Transverse colon (tissue), 4 donors: ENCODE data around the gene CHST15.

ENCODE experiments used
- EP300 ChIP-seq: sonication (generic); formaldehyde crosslinking; IDR thresholded peaks from one replicate; pipeline ENCODE4 v1.6.1; 2017; ENCODE audit warnings: antibody characterized with exemption, low read depth
- POLR2A ChIP-seq: fragments of 450-650 bp; IDR thresholded peaks from one replicate; pipeline ENCODE4 v1.6.1; 2016; ENCODE audit warnings: antibody characterized with exemption, mild to moderate bottlenecking, moderate library complexity
- POLR2AphosphoS5 ChIP-seq, 3 donors: sonication (generic); formaldehyde crosslinking; IDR thresholded peaks; one replicate each; pipeline ENCODE4 v1.6.1; 2016; ENCODE audit warnings: antibody characterized with exemption in 3 of 3
- TF ChIP-seq, protein P1 (sequence below), 5 experiments: fragments of 200-600 bp in 3 of 5; fragments of 450-650 bp in 2 of 5; sonication (generic) in 3 of 5; IDR thresholded peaks; 1 replicate in 2 of 5; 2 replicates in 3 of 5; pipeline ENCODE4 v1.5.1; 2016 to 2017; ENCODE audit warnings: antibody characterized with exemption in 5 of 5, inconsistent platforms in 3 of 5, mild to moderate bottlenecking in 2 of 5, moderate library complexity in 1 of 5

DNA sequence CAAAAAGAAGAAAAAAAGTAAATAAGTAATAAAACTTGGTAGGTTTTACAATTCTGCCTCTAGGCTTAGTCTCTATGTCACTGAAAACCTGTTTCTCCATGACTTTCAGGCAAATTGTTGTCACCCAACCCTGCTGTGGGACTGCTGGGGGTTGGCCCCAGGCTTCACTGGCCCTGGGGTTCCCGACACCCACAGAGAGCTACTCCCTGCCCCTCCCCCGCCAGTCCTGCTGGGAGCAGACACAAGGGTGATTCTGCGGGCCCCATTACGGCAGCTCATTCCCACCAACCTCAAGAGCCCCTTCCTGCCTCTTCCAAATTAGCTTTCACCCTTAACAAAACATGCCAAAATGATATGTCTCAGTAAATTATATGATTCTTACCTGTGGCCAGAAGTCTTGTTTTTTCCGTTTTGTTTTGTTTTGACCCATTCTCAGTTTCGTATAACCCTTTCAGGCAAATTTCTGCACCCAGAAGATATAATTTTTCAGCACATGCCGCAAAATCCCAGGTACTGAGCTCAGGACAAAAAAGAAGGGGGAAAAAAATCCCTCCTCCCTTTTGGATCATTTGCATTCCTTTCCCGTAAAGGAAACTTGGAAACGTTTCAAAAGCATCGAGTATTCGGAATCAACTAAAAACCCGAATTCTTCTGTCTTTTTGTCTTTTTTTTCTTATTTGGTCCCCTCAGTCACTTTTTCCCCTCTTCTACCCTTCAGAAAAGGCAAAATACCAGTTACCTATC, 27.8 kb downstream of the CHST15 start:
- TF ChIP-seq, protein P1, sequence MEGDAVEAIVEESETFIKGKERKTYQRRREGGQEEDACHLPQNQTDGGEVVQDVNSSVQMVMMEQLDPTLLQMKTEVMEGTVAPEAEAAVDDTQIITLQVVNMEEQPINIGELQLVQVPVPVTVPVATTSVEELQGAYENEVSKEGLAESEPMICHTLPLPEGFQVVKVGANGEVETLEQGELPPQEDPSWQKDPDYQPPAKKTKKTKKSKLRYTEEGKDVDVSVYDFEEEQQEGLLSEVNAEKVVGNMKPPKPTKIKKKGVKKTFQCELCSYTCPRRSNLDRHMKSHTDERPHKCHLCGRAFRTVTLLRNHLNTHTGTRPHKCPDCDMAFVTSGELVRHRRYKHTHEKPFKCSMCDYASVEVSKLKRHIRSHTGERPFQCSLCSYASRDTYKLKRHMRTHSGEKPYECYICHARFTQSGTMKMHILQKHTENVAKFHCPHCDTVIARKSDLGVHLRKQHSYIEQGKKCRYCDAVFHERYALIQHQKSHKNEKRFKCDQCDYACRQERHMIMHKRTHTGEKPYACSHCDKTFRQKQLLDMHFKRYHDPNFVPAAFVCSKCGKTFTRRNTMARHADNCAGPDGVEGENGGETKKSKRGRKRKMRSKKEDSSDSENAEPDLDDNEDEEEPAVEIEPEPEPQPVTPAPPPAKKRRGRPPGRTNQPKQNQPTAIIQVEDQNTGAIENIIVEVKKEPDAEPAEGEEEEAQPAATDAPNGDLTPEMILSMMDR (IDR thresholded peaks at IDR 0.05): no peak
- TF ChIP-seq POLR2AphosphoS5 (IDR thresholded peaks at IDR 0.05): no peak
- TF ChIP-seq POLR2A: no peak
- no peak for TF ChIP-seq EP300
